Natural killer cell treated with Interleukin-12 subunit alpha and Interleukin-12 subunit beta and Interleukin-15 and Interleukin-18, amount 100 ng/mL, for 72 hours (primary cell): Measurements from ENCODE around the gene HLA-DRA. TPM values are rescaled to one million over a fixed set of nuclear protein-coding genes. Genes with fewer than 3 reads are reported as not detected.
"Not testable (repeated sequence)": the region's sequence is repeated elsewhere in the genome, so short reads cannot be mapped to it uniquely, and the experiment has no call there.

Source experiments
- ATAC-seq, 2 donors: fragments of 150-1000 bp; cut with Tn5 transposase in 1 of 2; sonication (Bioruptor Pico), chemical (Tn5 transposase) in 1 of 2; 2 replicates each; pipeline ENCODE4 v1.10.0; 2021
- DNase-seq: peaks from one replicate; pipeline ENCODE4 v3.0.0; 2022; ENCODE audit warnings: low spot score
- H3K27ac Mint-ChIP-seq, 2 donors: 1 replicate in 1 of 2; 2 replicates in 1 of 2; pipeline ENCODE4 v1.8.0; 2022; ENCODE audit warnings: mixed read lengths in 2 of 2, mild to moderate bottlenecking in 1 of 2, moderate library complexity in 1 of 2
- H3K27me3 Mint-ChIP-seq, 2 donors: 1 replicate in 1 of 2; 2 replicates in 1 of 2; pipeline ENCODE4 v1.8.0; 2022; ENCODE audit warnings: mixed read lengths in 2 of 2
- H3K36me3 Mint-ChIP-seq: one replicate; pipeline ENCODE4 v1.8.0; 2022; ENCODE audit warnings: mixed read lengths
- H3K4me1 Mint-ChIP-seq, 2 donors: 1 replicate in 1 of 2; 2 replicates in 1 of 2; pipeline ENCODE4 v1.8.0; 2022; ENCODE audit warnings: low read depth in 2 of 2, mixed read lengths in 2 of 2, mild to moderate bottlenecking in 1 of 2
- H3K4me3 Mint-ChIP-seq: one replicate; pipeline ENCODE4 v1.8.0; 2022; ENCODE audit warnings: mixed read lengths
- H3K9me3 Mint-ChIP-seq: 2 replicates; pipeline ENCODE4 v1.8.0; 2022; ENCODE audit warnings: mixed read lengths
- total RNA-seq, 2 donors: library from RNA; stranded (reverse); gene quantifications; one replicate each; pipeline ENCODE4 v1.2.3, GENCODE V29; 2022

Gene HLA-DRA
- total RNA-seq, 2 donors from 2014 or later, result 28.4 to 184 TPM

DNA sequence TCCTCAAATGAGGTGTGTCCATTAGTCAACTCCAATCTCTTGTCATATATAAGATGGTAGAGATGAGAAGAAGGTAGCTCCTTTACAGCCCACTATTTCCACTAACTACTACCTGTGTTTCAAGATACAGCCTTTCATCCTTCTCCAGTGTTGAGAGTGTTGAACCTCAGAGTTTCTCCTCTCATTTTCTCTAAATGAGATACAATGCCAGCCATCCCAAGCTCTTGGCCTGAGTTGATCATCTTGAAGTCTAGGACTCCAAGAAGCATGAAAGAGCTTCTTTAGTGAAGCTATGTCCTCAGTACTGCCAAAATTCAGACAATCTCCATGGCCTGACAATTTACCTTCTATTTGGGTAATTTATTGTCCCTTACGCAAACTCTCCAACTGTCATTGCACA lies 548 bp upstream of the HLA-DRA start:
- H3K4me3 Mint-ChIP-seq, result peak overlapping the region; percentile 91
- H3K36me3 Mint-ChIP-seq, result peaks cover 20% of the 10 kb centered on the region
- H3K27me3 Mint-ChIP-seq, result peaks cover 0 to 9% of the 10 kb centered on the region in 2 donors
- peaks cover 10 to 33% of the 10 kb centered on the region in 2 donors for H3K4me1 Mint-ChIP-seq
- ATAC-seq, result no peak
- no peaks in the 10 kb centered on the region for H3K9me3 Mint-ChIP-seq
- H3K27ac Mint-ChIP-seq, result peak overlapping the region in 1 of 2 donors; percentile 73
- DNase-seq, result no peak

DNA sequence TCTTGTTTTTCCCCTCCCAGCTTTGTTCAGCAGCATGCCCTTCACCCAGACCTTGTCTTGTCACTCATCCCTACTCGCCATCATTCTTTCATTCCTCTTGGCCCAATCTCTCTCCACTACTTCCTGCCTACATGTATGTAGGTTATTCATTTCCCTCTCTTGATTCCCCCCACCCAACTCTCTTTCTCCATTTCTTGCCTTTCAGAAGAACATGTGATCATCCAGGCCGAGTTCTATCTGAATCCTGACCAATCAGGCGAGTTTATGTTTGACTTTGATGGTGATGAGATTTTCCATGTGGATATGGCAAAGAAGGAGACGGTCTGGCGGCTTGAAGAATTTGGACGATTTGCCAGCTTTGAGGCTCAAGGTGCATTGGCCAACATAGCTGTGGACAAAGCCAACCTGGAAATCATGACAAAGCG lies 2.6 kb downstream of the HLA-DRA start:
- ATAC-seq (no peak), DNase-seq (no peak)
- Mint-ChIP-seq H3K36me3 (peaks cover 20% of the 10 kb centered on the region), H3K27me3 (peaks cover 0 to 15% of the 10 kb centered on the region in 2 donors), H3K27ac (no peak overlapping the region), H3K4me3 (peak overlapping the region; percentile 91), H3K9me3 (no peaks in the 10 kb centered on the region), H3K4me1 (peaks cover 10 to 31% of the 10 kb centered on the region in 2 donors)

DNA sequence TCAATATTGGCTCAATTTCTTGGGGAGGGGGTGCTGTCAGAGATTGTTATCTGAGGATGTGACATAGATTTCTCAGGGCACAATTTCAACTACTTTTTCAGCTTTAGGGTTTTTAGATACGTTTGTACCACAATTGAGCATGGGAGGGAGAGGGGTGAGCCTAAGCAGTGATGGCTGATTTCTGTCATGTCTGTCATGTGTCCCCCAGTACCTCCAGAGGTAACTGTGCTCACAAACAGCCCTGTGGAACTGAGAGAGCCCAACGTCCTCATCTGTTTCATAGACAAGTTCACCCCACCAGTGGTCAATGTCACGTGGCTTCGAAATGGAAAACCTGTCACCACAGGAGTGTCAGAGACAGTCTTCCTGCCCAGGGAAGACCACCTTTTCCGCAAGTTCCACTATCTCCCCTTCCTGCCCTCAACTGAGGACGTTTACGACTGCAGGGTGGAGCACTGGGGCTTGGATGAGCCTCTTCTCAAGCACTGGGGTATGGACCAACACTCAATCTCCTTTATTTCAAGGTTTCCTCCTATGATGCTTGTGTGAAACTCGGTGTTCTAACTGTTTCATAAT lies 3.4 kb downstream of the HLA-DRA start:
- Mint-ChIP-seq H3K4me3 (no peak overlapping the region), H3K27me3 (peaks cover 0 to 16% of the 10 kb centered on the region in 2 donors), H3K4me1 (peaks cover 10 to 25% of the 10 kb centered on the region in 2 donors), H3K27ac (no peak overlapping the region), H3K9me3 (no peaks in the 10 kb centered on the region), H3K36me3 (peaks cover 20% of the 10 kb centered on the region)
- no peak for ATAC-seq
- DNase-seq, result no peak

DNA sequence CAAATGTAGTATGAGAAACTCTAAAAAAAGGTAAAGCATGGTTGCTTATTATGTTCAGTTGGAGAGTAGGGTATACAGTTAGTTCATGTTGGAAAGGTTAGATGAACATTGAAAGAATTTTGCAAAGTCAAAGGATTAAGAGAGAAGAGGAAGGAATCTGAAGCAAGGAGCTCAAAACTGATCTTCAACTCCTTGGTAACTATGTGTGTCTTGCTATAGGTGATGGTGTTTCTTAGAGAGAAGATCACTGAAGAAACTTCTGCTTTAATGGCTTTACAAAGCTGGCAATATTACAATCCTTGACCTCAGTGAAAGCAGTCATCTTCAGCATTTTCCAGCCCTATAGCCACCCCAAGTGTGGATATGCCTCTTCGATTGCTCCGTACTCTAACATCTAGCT lies 4.7 kb downstream of the HLA-DRA start:
- ATAC-seq (no peak), DNase-seq (no peak)
- no peak overlapping the region for H3K4me3 Mint-ChIP-seq
- H3K4me1 Mint-ChIP-seq, result peaks cover 6 to 20% of the 10 kb centered on the region in 2 donors
- H3K27me3 Mint-ChIP-seq, result peaks cover 0 to 15% of the 10 kb centered on the region in 2 donors
- H3K36me3 Mint-ChIP-seq, result peaks cover 15% of the 10 kb centered on the region
- no peak overlapping the region for H3K27ac Mint-ChIP-seq
- no peaks in the 10 kb centered on the region for H3K9me3 Mint-ChIP-seq

DNA sequence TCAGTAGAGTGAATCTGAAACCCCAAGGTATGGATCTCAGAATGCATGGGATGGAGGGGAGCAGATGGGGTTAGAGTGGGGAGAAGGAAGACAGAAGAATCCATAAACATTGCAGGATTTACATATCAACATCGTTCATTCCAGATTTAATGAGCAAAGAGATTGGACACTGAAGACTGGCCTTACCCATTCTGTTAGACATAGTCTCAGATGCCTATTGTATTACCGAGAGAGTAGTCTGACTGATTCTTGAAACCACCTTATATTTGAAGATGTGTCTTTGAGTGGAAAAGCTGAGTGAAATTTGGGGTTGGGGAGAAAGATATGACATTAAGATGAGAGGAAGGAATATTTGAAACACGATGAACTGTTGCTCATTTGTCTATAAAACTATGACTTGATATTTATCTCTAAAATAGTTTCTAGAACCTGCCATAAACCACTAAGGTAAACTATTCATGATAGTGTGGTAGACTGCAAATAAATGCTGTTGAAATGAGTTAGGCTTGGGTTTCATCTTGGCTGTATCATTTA lies 5.7 kb downstream of the HLA-DRA start:
- H3K36me3 Mint-ChIP-seq, result peaks cover 15% of the 10 kb centered on the region
- no peak overlapping the region for H3K27ac Mint-ChIP-seq
- H3K9me3 Mint-ChIP-seq, result no peaks in the 10 kb centered on the region
- no peak for ATAC-seq
- H3K4me1 Mint-ChIP-seq, result peaks cover 0 to 13% of the 10 kb centered on the region in 2 donors
- H3K4me3 Mint-ChIP-seq, result no peak overlapping the region
- DNase-seq, result no peak
- H3K27me3 Mint-ChIP-seq, result peaks cover 8 to 17% of the 10 kb centered on the region in 2 donors

DNA sequence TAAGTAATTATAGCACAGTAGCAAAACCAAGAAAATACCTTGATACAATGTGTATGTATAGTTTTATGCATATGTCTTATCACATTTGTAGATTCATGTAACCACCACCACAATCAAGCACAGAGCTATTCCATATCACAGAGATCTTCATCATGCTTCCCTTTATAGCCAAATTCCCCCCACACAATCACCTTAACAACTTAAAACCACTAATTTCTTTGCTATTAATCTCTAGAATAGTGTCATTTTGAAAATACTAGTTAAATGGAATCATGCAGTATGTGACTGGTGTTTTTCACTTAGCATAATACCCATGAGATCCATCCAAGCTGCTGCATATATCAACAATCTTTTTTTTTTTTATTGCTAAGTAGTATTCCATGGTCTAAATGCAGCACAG lies 8.2 kb downstream of the HLA-DRA start:
- DNase-seq (no peak), ATAC-seq (no peak)
- H3K9me3 Mint-ChIP-seq, result no peaks in the 10 kb centered on the region
- H3K27ac Mint-ChIP-seq, result no peak overlapping the region
- H3K36me3 Mint-ChIP-seq, result peaks cover 7% of the 10 kb centered on the region
- H3K4me3 Mint-ChIP-seq, result no peak overlapping the region
- H3K27me3 Mint-ChIP-seq, result peaks cover 30 to 31% of the 10 kb centered on the region in 2 donors
- peaks cover 0 to 5% of the 10 kb centered on the region in 2 donors for H3K4me1 Mint-ChIP-seq

DNA sequence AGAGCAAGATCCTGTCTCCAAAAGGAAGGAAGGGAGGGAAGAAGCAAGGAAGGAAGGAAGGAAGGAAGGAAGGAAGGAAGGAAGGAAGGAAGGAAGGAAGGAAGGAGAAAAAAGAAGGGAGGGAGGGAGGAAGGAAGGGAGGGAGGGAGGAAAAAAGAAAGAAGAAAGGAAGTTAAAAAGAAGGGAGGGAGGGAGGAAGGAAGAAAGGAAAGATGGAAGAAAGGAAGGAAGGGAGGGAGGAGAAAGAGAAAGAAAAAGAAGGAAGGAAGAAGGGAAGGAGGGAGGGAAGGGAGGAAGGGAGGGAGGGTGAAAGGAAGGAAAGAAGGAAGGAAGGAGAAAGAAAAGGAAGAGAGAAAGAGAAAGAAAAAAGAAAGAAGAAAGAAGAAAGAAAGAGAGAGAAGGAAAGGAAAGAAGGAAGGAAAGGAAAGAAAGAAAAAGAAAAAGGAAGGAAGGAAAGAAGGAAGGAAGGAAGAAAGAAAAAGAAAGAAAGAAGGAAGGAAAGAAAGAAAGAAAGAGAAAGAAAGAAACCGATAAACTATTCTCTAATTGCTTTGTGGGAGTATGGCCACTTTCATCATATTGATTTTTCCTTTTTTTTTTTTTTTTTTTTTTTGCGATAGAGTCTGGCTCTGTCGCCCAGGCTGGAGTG lies 9.5 kb downstream of the HLA-DRA start:
- H3K4me1 Mint-ChIP-seq, result no peaks in the 10 kb centered on the region
- H3K27me3 Mint-ChIP-seq, result peaks cover 30 to 31% of the 10 kb centered on the region in 2 donors
- no peak for DNase-seq
- H3K9me3 Mint-ChIP-seq, result no peaks in the 10 kb centered on the region
- no peak overlapping the region for H3K27ac Mint-ChIP-seq
- H3K4me3 Mint-ChIP-seq, result no peak overlapping the region
- H3K36me3 Mint-ChIP-seq, result no peaks in the 10 kb centered on the region
- no peak for ATAC-seq

DNA sequence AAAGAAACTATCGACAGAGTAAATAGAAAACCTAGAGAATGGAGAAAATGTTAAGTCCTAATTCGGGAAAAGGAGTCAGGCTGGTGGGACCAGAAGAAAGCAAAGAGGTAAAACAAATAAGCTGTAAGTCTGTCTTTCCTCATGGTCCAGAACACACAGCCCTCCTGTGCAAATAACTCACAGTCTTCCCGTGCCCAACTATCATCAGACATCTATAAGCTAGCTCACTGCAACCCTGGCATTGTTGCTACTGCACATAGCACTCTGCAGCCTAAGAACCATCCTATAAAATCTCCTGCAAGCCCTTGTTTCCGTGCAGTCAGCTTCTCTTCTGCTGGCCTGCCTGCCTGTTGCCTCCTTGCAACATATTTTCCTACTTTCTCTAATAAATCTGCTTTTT lies 17.4 kb downstream of the HLA-DRA start:
- Mint-ChIP-seq H3K4me3 (no peak overlapping the region), H3K9me3 (no peaks in the 10 kb centered on the region), H3K27ac (no peak overlapping the region), H3K4me1 (peaks cover 7 to 9% of the 10 kb centered on the region in 2 donors), H3K27me3 (peaks cover 40 to 57% of the 10 kb centered on the region in 2 donors), H3K36me3 (no peaks in the 10 kb centered on the region)
- DNase-seq, result no peak
- ATAC-seq, result no peak

DNA sequence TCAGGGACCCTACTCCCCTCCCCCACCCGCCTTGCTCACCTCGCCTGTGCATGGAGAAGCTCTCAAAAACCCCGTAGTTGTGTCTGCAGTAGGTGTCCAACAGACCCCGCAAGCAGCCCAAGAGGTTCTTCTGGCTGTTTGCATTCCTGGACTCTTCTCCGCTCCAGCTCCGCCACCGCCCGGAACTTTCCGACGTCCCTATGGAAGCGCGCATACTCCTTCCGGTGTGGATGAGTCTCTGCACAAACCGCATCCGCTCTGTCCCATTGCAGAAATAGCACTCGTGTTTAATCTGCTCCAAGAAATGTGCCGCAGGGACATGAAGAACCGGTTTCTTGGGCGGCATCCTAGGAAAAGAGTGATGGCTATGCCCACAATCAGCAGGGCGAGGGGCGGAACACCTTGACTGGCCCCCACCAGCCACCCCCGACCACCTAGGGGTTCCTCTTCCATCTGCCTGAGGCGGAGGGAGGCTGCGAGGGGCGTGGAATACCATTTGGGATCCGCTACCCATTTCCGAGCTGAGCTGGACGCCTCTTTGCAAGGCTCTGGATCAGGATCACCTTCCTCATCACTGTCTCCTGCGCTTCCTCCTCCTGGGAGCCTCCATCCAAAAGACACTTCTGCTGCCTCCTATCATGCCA lies 20.2 kb downstream of the HLA-DRA start:
- ATAC-seq (no peak), DNase-seq (no peak)
- Mint-ChIP-seq H3K4me1 (peaks cover 9 to 13% of the 10 kb centered on the region in 2 donors), H3K27ac (no peak overlapping the region), H3K4me3 (no peak overlapping the region), H3K9me3 (no peaks in the 10 kb centered on the region), H3K27me3 (peaks cover 43 to 66% of the 10 kb centered on the region in 2 donors), H3K36me3 (peaks cover 4% of the 10 kb centered on the region)

DNA sequence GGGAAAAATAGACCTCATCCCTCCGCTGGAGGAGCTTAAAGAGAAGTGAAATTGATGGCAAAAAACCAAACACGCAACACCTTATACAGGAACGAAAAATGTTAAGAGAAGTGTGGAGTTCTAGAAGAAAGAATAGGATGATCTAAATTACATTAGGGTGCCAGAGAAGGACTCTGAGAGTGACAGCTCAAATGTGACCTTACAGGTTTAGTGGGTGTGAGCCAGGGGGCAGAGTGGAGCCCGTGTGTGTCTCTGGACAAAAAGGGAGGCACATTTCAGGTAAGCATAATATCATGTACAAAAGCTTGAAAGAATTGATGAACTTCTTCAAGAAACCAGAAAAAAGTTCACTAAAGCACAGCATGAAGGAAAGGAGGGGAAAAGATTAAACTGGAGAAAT lies 20.8 kb downstream of the HLA-DRA start:
- Mint-ChIP-seq H3K36me3 (peaks cover 10% of the 10 kb centered on the region), H3K4me3 (no peak overlapping the region), H3K27ac (no peak overlapping the region), H3K27me3 (peaks cover 46 to 72% of the 10 kb centered on the region in 2 donors), H3K4me1 (peaks cover 9 to 13% of the 10 kb centered on the region in 2 donors), H3K9me3 (no peaks in the 10 kb centered on the region)
- ATAC-seq (no peak), DNase-seq (no peak)

DNA sequence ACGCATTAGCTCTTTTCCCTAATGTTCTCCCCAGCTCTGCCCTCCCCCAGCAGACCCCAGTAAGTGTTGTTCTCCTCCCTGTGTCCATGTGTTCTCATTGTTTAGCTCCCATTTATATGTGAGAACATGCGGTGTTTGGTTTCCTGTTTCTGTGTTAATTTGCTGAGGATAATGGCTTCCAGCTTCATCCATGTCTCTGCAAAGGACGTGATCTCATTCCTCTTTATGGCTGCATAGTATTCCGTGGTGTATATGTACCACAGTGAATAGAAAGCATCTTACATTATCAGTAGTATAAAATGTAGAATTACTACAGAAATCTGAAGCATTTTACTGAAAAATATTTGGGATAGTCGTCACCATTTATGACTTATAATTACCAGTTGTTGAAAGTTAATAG lies 21.8 kb downstream of the HLA-DRA start:
- ATAC-seq, result no peak
- Mint-ChIP-seq H3K9me3 (no peaks in the 10 kb centered on the region), H3K27me3 (peaks cover 44 to 68% of the 10 kb centered on the region in 2 donors), H3K4me1 (peaks cover 9 to 13% of the 10 kb centered on the region in 2 donors), H3K27ac (no peak overlapping the region), H3K4me3 (no peak overlapping the region), H3K36me3 (peaks cover 12% of the 10 kb centered on the region)
- no peak for DNase-seq

DNA sequence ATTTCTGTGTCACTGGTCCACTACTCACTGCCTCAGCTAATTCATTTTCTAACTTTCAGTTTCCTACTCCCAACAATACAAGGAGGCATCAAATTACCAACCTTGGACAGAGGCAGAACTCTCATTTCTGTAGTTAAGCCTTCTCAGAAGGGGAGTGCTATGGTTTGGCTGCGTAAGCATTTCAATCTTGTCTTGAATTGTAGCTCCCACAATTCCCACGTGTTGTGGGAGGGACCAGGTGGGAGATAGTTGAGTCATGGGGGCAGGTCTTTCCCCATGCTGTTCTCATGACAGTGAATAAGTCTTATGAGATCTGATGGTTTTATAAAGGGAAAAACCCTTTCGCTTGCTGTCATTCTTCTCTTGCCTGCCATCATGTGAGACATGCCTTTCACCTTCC lies 22.9 kb downstream of the HLA-DRA start:
- DNase-seq, result no peak
- Mint-ChIP-seq H3K27me3 (peaks cover 38 to 61% of the 10 kb centered on the region in 2 donors), H3K4me1 (peaks cover 9 to 13% of the 10 kb centered on the region in 2 donors)

DNA sequence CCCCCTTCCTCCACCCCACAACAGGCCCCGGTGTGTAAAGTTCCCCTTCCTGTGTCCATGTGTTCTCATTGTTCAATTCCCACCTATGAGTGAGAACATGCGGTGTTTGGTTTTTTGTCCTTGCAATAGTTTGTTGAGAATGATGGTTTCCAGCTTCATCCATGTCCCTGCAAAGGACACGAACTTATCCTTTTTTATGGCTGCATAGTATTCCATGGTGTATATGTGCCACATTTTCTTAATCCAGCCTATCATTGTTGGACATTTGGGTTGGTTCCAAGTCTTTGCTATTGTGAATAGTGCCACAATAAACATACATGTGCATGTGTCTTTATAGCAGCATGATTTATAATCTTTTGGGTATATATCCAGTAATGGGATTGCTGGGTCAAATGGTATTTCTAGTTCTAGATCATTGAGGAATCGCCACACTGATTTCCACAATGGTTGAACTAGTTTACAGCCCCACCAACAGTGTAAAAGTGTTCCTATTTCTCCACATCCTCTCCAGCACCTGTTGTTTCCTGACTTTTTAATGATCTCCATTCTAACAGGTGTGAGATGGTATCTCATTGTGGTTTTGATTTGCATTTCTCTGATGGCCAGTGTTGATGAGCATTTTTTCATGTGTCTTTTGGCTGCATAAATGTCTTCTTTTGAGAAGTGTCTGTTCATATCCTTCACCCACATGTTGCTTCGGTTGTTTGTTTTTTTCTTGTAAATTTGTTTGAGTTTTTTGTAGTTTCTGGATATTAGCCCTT lies 28.2 kb downstream of the HLA-DRA start:
- H3K4me3 Mint-ChIP-seq, H3K9me3 Mint-ChIP-seq, DNase-seq, H3K27ac Mint-ChIP-seq, ATAC-seq, H3K4me1 Mint-ChIP-seq: not testable (repeated sequence)
- Mint-ChIP-seq H3K36me3 (peaks cover 17% of the 10 kb centered on the region), H3K27me3 (peaks cover 27 to 45% of the 10 kb centered on the region in 2 donors)

More for the DNA sequence above, 22.9 kb downstream of the HLA-DRA start:
- Mint-ChIP-seq H3K4me3 (no peak overlapping the region), H3K36me3 (peaks cover 17% of the 10 kb centered on the region), H3K27ac (no peak overlapping the region), H3K9me3 (no peaks in the 10 kb centered on the region)
- peak; percentile 61 to 96 for ATAC-seq
